GM19468 (cell line): ENCODE data around the gene LRRC27.
"Not testable (repeated sequence)": the region's sequence is repeated elsewhere in the genome, so short reads cannot be mapped to it uniquely, and the experiment has no call there.

Source experiments
- ATAC-seq: cut with Tn5 transposase; IDR thresholded peaks from one replicate; pipeline ENCODE4 v1.9.1; 2021; ENCODE audit warnings: mild to moderate bottlenecking, moderate library complexity, moderate number of reproducible peaks; ENCODE audit not compliant: unreplicated experiment; ENCODE audit errors: extremely low read depth

The LRRC27 gene

DNA sequence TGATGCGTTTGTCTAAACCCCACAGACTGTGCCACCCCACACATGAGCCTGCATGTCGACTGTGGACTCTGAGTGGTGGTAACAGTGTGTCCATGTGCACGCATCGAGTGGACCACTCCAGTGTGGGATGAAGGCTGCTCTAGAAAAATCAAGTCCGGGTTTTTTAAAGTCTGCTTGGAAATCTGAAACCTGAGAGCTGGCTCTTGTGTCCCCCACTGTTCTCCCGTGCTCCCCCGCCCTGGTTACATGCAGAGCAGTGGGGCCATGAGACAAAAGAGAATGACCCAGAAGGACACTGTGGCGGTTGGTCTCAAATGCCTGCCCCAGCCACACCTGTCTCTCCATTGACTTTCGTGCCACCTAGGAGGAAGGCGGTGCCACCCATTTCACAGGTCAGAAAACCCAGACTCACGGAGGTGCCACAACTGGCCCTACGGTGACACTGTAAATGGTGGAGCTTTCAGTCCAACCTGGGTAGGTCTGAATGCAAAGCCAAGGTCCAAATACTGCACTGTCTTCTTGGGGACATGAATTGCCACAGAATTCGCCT lies 37.7 kb downstream of the LRRC27 start:
- ATAC-seq, result no peak

DNA sequence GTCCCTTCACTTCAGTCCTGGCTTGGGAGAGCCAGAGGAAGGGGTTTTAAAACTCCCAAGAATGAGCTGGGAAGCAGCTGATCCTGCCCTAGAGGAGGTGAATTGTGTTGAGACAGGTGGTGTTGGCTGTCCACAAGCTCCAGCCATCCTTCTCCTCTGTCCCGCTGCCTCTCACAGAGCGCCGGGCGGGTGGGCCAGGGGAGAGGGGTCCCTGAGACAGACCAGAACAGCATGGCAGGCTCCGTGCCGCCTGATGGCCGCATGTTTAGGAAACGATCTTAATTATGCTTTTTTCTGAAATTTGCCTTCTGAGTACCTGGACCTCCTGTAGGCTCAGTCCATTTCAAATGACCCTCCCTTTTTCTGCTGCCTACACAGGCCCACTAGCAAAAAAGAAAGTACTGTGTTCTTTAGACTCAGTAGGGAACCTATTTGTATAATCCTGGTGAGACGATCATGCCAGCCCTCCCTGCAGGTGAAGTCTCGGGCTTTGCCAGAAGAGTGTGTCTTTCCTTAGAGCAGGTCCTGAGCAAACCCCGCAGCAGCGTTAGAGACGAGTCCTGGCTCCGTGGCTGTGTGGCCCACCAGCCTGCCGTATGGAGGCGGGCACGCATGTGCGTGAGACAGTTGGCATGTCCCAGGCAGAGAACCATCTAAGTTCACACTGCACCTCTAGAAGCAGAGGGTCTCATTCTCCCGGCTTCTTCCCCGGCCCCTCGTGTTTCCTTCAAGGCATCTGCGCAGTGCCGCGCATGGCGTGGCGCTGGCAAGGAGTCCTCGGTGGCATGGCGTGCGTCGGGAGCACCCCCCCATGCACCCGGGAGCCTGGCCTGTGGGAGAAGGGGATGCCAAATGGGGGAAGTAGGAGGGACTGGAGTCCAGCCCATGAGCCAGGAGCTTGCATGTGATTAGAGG lies 38.7 kb downstream of the LRRC27 start:
- no peak for ATAC-seq

DNA sequence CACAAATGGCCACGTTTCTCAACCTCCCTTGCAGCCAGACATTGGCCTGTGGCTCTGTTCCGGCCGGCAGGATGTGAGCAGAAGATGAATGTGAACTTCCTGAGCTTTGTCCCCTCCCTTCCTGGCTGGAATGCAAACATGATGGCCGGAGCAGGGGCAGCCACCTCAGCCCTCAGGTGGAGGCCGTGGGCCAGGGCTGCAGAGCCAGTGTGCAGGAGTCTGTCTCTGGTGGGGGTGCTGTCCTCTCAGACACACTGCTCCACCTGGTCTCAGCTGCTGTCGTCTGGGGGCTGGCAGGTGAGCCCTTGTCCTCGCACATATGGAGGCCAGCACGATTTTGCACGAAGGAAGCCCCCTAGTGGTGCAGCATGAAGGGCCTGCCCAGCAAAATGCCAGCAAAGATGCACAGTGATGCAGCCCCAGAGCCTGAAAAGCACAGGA lies 39.7 kb downstream of the LRRC27 start:
- no peak for ATAC-seq

DNA sequence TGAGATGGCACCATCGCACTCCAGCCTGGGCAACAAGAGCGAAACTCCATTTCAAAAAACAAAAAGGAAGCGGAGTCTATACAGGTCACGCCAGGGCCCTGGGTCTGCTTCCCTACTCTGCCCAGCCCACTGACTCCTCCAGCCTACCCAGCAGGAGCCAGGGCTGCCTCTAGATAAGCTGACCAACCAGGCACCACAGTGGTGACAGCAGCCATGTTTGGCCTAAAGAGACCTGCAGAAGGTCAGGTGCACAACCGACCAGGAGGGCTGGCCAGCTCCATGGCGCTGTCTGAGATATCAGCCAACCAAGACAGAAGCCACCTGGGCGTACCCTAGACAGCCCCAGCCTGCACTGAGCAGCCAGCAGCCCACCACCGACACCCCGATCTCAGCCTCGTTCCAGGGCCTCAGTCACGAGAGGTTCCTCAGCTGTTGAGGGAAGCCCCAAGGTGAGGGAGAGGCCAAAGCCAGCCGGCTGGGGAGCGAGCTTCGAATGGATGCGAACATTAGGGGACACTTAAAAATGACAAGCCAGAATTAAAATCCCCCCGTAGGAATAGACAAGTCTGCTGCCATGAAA lies 40.6 kb downstream of the LRRC27 start:
- ATAC-seq, result no peak

DNA sequence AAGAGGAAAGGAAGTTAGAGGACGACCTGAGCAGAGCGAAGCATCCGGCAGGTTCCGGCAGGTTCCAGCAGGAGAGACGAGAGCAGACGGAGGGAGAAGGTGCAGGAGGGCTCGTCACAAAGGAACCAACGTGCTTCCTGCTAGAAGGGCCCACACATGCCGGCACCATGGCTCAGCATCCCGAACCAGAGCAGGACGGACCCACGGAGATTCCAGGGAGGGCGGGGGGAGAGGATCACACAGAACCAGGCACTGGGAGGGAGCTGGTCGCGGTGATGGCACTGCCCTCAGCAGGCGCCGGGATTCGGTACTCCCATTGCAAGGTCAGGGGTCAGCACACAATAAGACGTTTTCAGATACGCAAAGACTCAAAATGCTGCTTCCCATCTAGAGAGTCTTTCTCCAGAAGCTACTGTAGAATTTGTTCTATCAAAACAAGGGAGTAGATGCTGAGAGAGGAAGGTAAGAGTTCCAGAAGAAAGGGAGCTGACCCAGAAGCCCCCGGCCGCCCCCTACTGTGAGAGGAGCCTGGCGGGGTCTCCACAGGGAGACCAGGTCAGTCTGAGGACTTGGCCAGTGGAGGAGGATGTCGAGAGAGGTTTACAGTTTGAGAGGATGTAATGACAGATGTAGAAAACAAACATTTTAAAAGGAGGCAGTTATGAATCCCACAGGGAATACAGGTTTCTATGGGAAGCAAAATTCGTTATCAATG lies 41.4 kb downstream of the LRRC27 start:
- ATAC-seq, result no peak

DNA sequence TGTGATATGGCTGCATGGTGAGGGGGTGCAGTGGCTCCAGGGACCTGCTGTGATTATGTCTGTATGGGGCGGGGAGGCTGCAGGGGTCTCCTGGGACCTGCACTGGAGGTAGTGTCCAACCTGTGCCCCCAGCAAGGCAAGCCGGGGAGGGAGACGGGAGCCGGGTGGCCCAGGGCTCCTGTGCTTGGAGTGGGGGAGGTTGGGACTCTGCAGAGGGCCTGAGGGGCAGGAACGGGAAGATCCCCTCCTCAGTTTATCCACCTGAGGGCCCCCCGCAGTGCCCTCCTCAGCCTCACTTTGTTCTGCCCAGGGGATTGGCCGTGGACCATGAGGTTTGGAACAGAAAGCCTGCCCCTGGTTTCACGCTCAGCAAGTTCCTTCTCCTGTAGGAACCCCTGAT lies 42.2 kb downstream of the LRRC27 start:
- no peak for ATAC-seq

DNA sequence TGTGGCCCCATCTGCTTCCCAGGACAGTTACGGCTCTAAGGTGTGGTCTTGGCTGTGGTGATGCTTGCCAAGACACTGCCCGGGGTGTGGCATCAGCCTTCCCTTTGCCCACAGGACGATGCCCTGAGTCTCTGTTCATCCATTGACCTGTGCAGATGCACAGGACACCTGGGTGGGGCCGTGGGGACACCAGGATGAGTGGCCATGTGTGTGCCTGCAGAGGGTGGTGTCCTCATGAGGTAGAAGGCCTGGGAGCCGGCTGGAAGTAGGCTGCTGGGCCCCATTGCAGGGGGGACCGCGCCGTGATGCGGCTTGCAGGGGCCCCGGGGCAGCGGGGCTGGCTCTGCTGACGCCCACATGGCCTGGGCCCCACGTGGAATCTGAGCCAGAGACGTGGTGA lies 42.6 kb downstream of the LRRC27 start:
- ATAC-seq, result no peak

DNA sequence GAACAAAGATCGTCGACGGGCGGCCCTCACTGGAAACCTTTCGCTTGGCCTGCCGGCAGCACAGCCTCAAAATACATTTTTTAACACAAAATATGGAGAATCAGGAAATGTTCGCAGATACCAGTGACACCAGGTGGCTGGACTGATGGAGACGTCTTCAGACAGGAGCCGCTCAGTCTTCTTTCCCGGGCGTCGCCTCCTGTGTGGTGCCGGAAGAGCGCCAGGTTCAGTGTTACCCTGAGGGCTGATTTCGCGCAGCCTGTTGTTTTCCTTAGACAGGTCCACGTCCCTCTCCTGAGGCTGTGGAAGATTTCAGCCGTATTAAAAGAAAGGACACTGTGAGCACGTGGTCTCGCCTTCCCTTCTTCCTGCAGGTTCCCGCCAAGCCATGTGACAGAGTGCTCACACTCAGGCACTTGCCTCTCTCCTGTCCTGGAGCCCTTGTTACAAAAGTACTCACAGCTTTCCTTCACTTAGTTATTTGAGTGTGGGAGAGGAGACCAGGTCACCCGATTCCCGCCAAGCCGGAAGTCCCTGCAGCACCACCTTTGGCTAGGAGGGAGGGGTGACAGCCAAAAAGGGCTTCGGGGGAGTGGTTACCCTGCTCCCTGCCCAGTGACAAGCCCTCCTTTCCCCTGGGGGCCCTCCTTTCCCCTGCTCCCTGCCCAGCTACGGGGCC lies 43.3 kb downstream of the LRRC27 start:
- ATAC-seq, result no peak

DNA sequence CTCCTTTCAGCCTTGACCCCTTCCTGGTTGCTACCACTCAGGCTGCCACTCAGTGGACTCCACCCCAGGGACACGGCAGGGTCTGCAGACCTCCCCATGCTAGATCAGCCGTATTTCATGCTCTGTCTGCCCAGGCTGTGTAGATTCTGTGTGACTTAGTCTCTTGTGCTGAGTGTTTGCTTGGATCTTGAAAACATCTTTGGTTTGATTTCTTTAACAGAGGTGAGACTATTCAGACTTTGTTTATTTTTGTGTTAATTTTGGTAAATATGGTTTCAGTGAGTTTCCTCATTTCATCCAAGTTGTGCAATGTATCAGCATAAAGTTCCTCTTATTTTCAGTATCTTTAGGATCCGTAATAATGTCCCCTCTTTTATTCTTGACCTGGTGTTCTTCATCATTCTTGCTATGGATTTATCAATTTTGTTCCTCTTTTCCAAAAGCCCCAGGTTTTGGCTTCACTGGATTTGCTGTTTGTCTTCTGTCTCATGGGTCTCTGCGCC lies 43.9 kb downstream of the LRRC27 start:
- ATAC-seq, result no peak

DNA sequence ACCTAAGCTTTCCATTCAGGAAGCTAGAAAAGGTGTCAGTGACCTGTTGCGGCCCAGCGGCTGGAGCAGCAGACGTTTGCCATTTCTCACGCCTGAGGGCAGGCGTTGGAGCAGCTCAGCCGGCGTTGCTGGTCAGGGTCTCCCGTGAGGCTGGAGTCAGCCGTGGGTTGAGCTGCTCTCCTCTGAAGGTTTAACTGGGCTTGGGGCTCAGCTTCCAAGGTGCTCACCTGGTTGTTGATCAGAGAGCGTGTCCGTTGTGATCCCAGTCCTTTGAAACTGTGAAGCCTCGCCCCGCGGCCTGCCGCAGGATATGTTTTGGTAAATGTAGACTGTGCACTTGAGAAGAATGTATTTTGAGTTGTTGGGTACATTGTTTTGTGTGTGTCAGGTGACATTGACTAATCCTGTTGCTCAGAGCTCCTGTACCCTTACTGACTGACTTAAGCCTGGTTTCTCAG lies 44.4 kb downstream of the LRRC27 start:
- no peak for ATAC-seq

DNA sequence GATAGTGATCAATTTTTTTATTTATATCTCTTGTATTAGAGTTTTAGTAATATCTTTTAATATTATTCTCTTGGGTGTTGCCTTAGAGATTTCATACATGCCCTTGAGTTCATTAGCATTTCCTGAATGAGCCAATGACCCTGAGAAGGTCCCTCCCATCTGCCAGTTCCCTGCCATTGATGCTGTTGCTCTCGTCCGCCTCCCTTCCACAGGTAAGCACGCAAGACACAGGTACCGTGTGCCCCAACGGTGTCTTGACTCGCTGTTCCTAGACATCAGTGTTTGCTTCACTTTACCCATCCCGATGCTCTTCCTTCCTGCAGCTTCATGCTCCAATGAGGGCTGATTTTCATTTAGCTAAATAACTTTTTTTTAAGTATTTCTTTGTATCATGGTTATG lies 45.3 kb downstream of the LRRC27 start:
- no peak for ATAC-seq

DNA sequence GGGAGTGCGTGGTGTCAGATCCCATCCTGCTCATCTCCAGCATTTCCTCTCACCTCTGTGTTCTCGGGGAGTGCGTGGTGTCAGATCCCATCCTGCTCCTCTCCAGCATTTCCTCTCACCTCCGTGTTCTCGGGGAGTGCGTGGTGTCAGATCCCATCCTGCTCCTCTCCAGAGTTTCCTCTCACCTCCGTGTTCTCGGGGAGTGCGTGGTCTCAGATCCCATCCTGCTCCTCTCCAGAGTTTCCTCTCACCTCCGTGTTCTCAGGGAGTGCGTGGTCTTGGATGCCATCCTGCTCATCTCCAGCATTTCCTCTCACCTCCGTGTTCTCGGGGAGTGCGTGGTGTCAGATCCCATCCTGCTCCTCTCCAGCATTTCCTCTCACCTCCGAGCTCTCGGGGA lies 47.0 kb downstream of the LRRC27 start:
- not testable (repeated sequence) for ATAC-seq

DNA sequence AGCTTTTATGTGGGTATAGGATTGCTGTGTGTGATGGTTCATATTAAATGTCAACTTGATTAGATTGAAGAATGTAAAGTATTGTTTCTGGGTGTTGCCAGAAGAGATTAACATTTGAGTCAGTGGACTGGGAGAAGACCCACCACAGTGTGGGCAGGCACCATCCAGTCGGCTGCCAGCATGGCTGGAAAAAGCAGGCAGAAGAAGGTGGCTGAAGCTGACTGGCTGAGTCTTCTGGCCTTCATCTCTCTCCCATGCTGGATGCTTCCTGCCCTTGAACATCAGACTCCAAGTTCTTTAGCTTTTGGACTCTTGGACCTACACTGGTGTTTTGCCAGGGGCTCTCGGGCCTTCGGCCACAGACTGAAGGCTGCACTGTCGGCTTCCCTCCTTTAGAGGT lies 49.0 kb downstream of the LRRC27 start:
- ATAC-seq, result not testable (repeated sequence)

DNA sequence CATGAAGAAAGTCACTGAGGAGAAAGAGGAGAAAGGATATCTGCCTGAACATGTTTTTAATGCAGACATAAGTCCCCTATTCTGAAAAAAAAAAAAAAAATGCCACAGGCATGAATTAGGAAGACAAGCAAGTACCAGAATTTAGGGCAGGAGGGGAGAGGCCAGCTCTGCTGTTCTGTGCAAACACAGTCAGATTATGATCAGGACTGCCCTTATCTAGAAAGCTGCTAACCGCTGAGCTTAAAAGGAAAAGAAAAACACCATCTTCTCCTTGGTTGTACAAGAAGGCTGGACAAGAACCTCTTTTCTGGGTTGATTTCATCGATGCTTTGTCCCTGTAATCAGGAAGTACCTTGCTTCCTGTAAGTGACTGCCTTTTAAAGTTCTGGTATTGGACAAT lies 49.7 kb downstream of the LRRC27 start:
- no peak for ATAC-seq

DNA sequence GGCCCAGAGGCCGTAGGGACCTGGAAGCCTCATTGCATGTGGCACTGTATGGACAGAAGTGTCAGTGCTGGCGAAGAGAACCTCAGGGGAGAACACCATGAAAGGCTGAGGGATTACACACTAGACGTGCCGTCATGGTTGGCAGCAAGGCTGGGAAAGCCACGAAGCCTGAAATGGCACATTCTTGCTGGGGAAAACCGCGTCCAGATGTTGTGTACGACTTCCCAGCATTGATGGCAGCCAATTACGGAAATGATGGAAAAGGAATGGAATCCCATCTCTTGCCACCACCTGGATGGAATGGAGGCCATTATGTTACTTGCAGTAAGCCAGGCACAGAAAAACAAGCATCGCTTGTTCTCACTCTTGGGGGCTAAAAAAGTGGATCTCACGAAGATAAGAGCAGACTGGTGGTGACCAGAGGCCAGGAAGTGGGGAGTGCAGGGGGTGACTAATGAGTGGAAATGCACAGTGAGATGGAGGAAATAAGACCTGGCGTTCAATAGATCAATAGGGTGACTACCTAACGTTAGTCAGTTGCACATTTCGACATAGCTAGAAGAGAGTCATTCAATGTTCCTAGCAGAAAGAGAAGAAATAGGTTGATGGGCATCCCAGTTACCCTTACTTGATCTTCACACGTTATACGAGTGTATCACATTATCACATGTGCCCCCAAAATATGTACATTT lies 50.4 kb downstream of the LRRC27 start:
- no peak for ATAC-seq

DNA sequence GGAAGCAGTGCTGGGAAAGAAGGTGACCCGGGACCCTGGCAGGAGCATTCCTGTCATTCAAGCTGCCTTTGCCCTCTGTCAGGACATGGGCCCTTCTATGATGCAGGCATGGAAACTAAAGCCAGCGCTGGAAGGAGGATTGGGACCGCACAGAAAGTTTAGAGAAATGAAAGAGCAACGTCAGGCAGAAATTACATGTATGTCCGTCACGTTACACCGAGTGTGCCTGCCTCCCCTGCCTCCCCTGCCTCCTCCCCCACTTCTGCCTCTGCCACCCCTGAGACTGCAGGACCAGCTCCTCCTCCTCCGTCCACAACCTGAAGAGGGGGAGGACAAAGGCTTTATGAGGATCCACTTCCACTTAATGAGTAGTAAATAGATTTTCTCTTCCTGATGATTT lies 51.1 kb downstream of the LRRC27 start:
- ATAC-seq, result no peak

DNA sequence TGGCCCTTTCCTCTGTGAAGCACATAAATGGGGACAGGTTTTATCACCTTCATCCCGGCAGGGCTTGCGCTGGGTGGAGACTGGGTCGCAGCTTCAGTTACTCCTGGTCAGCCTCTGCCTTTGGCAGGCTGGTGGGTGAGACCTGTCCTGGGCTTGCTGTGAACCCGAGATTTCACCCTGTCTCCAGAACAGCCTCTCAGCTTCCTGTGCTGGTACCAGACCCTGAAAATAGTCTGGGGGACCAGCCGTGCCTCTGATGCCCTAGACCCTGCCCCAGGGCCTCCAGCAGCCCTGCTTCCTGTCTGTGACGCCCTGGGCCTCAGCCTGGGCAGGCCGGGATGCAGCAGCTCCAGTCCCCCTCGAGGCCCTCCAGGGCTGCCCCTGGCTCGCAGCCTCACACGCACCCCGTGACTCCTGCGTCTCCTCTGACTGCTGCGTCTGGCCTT lies 51.8 kb downstream of the LRRC27 start:
- no peak for ATAC-seq

DNA sequence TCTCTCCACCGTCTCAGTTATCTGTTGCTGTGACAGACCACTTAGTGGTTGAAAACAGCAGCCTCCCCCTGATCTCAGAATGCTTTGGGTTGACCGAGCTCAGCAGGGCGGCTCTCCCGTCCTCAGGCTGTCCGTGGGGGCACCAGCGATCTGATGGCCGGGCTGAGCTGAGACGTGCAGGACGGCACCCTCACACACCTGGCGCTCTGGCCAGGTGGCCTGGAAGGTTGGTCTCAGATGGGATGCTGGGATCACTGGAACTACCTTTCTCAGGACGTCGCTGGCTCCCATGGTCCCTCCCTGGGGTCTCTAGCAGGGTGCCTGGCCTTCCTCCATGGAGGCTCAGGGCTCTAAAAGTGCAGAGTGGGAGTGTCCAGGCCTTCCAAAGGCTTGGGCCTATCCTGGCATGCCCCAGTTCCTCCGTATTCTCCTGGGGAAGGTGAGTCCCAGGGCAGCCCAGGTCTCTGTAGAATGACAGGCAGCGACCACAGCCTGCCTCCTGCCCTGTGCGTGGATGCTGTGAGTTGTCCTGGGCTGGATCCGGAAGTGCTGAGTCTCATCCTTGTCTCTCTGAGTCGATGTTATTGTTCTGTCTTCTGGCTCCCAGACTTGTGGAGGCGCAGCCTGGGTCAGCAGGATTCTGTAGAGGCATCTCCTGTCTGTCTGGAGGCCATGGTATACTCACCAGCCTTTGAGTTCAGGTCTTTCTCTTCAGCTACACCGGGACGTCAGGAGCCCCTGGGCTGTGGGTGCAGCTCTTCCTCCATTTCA lies 52.8 kb downstream of the LRRC27 start:
- no peak for ATAC-seq

DNA sequence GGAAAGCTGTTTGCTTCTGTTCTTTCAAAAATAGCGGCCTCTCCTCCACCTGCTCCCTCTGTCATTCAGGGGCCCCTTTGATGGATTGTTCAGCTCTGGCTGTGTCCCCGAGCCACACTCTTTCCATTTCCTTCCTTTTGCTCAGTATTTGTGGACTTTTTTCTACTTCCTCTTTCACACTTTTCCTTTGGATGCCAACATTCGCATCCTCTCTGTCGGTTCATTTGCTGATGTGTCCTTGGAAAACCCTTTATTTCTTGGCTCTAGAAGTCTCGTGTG lies 53.3 kb downstream of the LRRC27 start:
- no peak for ATAC-seq
